Amniotic epithelial cell (primary cell): ENCODE measurements around the gene ZSCAN30.

ENCODE experiments used
- DNase-seq: peaks from one replicate; pipeline ENCODE4 v3.0.0-alpha.2; 2010; ENCODE audit warnings: low read depth

ZSCAN30 gene

DNA sequence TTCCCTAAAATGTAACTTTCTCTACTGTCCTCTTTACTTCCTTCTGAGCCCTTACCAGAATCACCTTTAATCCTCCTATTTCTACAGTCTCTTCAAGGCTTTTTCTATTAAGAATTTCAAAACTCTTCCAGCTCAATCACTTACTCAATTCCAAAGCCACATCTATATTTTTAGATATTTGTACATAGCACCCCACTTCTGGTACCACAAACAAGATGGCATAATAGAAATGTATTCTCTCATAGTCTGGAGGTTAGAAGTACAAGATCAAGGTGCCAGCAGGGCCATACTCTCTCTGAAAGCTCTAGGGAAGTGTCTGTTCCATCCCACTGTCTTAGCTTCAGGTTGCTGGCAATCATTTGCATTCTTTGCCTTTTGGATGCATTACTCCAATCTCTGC is 11.1 kb downstream of the ZSCAN30 start:
- DNase-seq, result no peak

GRCh38 chr18:35278085-35278484 is 11.9 kb downstream of the ZSCAN30 start:
- no peak for DNase-seq

- no peak for DNase-seq
Measured at GRCh38 chr18:35277633-35278032, 12.4 kb downstream of the ZSCAN30 start.

DNA sequence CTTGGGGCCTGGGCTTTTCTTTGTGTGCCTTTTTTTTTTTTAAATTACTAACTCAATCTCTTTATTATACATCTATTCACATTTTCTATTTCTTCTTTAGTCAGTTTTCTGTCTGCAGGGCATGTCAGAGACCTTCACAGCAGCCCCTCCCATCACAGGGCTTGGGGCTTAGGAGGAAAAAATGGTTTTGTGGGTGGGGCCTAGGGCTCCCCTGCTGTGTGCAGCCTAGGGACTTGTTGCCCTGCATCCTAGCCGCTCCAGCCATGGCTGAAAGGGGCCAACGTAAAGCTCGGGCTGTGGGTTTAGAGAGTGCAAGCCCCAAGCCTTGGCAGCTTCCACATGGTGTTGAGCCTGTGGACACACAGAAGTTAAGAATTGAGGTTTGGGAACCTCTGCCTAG is 13.8 kb downstream of the ZSCAN30 start:
- no peak for DNase-seq

GRCh38 chr18:35271656-35272055 is 18.4 kb downstream of the ZSCAN30 start:
- DNase-seq, result no peak

DNA sequence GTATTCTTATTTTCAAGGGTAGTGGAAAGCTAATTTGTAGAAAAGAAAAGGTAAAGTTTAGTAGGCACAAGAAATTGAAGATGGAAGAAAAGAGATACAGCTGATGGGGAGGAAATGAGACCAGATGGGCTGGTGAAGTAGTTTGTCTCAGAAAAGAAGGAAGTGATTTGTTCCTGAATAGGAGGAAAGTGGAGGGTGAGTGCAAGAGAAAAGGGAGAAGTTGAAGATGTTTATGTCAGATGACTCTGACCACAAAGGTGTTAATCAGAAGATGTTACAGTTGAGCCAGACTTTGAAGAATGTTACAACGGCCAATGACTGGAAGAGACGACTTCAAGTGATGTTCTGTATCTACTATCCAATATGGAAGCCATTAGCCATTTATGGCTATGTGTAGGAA is 21.2 kb downstream of the ZSCAN30 start:
- no peak for DNase-seq

GRCh38 chr18:35267809-35268208 is 22.2 kb downstream of the ZSCAN30 start:
- no peak for DNase-seq

GRCh38 chr18:35267161-35267651 is 22.8 kb downstream of the ZSCAN30 start:
- peak; percentile 57 for DNase-seq

GRCh38 chr18:35264409-35264808 is 25.6 kb downstream of the ZSCAN30 start:
- DNase-seq, result no peak

DNA sequence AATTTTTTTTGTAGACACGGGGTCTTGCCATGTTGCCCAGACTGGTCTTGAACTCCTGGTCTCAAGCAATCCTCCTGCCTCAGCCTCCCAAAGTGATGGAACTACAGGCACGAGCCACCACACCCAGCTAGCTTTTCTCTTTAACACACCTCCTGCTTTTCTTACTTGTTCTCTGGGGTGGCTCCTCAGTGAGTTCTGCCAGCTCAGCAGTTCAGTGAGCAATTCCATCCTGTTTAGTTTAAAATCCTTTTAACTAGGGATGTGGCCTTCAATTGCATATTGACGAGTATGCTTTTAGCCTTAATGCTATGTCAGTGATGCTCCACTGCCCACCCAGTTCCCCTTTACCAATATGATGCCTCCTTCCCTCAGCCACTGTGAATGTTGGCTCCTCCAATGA is 33.1 kb downstream of the ZSCAN30 start:
- no peak for DNase-seq

GRCh38 chr18:35253655-35254287 is 36.3 kb downstream of the ZSCAN30 start:
- DNase-seq, result no peak

DNA sequence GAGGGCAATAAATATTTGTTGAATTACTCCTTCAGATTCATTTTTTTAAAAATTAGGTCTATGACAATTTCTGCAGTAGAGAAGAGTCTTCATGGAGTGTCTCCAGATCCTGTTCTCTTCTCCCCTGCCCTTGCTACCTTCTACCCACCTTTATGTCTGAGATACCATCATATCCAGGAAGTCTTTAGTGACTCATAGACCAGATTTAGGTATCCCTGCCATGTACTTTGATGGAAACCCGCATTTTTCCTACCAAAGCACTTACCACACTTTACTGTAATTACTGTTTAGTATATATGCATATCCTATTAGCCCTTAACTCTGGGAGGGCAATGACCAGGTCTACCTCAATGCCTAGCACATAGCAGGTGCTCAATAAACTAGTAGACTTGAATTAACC is 37.6 kb downstream of the ZSCAN30 start:
- no peak for DNase-seq

DNA sequence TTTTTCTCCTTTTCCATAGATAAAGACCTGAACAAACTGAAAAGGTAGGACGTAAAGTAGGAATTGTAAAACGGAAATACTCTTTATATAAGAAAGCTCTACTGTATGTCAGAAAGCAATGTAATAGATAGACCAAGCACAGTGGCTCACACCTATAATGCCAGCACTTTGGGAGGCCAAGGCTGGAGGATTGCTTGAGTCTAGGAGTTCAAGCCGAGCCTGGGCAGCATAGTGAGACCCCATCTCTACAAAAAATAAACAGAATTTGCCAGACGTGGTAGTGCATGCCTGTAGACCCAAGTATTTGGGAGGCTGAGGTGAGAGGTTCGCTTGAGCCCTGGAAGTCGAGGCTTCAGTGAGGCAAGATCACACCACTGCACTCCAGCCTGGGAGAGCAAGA is 41.6 kb downstream of the ZSCAN30 start:
- no peak for DNase-seq

- no peak for DNase-seq
Measured at GRCh38 chr18:35247412-35248249, 42.4 kb downstream of the ZSCAN30 start.

DNA sequence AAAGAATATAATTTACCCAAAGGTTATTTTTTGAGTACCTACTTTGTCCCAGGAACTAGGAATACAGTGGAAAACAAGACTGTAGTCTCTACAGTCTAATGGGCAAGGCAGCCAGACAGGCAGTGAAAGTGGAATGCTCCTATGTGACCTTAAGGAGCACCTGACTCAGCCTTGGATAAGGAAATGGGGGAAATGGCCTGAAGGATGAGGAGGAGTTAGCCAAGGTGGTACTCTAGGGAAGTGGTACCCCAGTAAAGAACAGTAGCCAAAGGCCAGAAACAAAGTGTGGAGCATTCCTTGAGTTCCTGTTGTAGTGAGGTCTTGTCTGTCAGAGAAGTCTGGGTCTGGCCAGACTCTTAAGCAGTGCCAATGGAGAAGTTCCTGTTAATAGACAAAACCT is 43.2 kb downstream of the ZSCAN30 start:
- DNase-seq, result no peak

DNA sequence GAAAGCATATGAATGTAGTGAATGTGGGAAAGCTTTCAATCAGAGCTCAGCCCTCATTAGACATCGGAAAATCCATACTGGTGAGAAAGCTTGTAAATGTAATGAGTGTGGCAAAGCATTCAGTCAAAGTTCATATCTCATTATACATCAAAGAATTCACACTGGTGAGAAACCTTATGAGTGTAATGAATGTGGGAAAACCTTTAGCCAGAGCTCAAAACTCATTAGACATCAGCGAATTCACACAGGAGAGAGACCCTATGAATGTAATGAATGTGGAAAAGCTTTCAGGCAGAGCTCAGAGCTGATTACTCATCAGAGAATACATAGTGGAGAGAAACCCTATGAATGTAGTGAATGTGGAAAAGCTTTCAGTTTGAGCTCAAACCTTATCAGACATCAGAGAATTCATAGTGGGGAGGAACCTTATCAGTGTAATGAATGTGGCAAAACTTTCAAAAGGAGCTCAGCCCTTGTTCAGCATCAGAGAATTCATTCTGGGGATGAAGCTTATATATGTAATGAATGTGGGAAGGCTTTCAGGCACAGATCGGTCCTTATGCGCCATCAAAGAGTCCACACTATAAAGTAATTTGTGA is 44.2 kb downstream of the ZSCAN30 start:
- no peak for DNase-seq

GRCh38 chr18:35244671-35245070 is 45.4 kb downstream of the ZSCAN30 start:
- no peak for DNase-seq

- DNase-seq, result peak; percentile 16
Measured at GRCh38 chr18:35242426-35242825, 47.6 kb downstream of the ZSCAN30 start.

DNA sequence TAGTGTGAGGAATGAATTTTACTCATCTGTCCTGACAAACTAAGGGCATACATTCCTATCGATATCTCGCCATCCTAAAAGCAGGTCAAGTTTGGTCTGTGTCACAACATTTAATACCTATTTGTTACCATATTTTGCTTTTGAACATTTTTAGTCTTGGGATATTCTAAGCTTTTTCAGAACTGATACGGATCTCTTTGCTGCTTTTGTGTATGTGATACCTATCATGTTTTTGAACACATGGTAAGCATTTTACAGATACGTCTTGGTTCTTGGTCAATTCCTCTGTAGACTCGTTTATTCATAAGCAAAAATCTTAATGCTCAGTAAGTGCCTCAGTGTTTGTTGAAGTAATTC is 48.6 kb downstream of the ZSCAN30 start:
- no peak for DNase-seq

- peak; percentile 95 for DNase-seq
Measured at GRCh38 chr18:35240664-35241447, 49.2 kb downstream of the ZSCAN30 start, which contains the start of gene ZNF397. ZNF397 (plus strand) TSS chr18:35241034; CDS start chr18:35242471, 1,437 bp downstream.

- DNase-seq, result no peak
Measured at GRCh38 chr18:35239314-35239713, 50.7 kb downstream of the ZSCAN30 start.
